Fibroblast of the aortic adventitia (primary cell): Measurements from ENCODE around the gene TDRD3. TPM values are rescaled to one million over a fixed set of nuclear protein-coding genes. Genes with fewer than 3 reads are reported as not detected.

ENCODE experiments used
- DNase-seq: peaks from one replicate; pipeline ENCODE4 v3.0.0-alpha.2; 2010; ENCODE audit warnings: low read depth
- H3K4me3 ChIP-seq: 2 replicates; pipeline ENCODE4 v1.5.1; 2011; ENCODE audit warnings: low read depth, mild to moderate bottlenecking, control low read depth, low read length, moderate library complexity
- CTCF ChIP-seq: IDR thresholded peaks from 2 replicates; pipeline ENCODE4 v1.5.1; 2011; ENCODE audit warnings: mild to moderate bottlenecking, low read length, control low read depth, inconsistent platforms; ENCODE audit not compliant: insufficient read depth
- total RNA-seq: library from RNA; depleted of rRNA; stranded (reverse); fragments of >200 nt; gene quantifications from 2 replicates; pipeline ENCODE4 v1.2.3, GENCODE V29; 2012; ENCODE audit warnings: low replicate concordance

The TDRD3 gene
- total RNA-seq, 1 donor = 34.1 TPM

GRCh38 chr13:60514891-60515290, 117.9 kb downstream of the TDRD3 start:
- no peak overlapping the region for H3K4me3 ChIP-seq
- no peak for TF ChIP-seq CTCF
- no peak for DNase-seq

GRCh38 chr13:60519496-60519895, 122.5 kb downstream of the TDRD3 start:
- no peak overlapping the region for H3K4me3 ChIP-seq
- TF ChIP-seq CTCF = no peak
- no peak for DNase-seq

- TF ChIP-seq CTCF = no peak
- DNase-seq = no peak
- H3K4me3 ChIP-seq = no peak overlapping the region
Measured at GRCh38 chr13:60520902-60521569, 124.0 kb downstream of the TDRD3 start.

- no peak overlapping the region for H3K4me3 ChIP-seq
- TF ChIP-seq CTCF = no peak
- no peak for DNase-seq
Measured at GRCh38 chr13:60538566-60538965, 141.5 kb downstream of the TDRD3 start.

- DNase-seq = no peak
- no peak for TF ChIP-seq CTCF
Measured at GRCh38 chr13:60540276-60540675, 143.3 kb downstream of the TDRD3 start.

GRCh38 chr13:60562096-60562780, 165.2 kb downstream of the TDRD3 start:
- no peak for TF ChIP-seq CTCF
- DNase-seq = no peak
- H3K4me3 ChIP-seq = no peak overlapping the region

More at GRCh38 chr13:60540276-60540675, 143.3 kb downstream of the TDRD3 start:
- H3K4me3 ChIP-seq = no peak overlapping the region
